CD1c-positive myeloid dendritic cell (primary cell): ENCODE data around the gene RPN2.
A peak's percentile ranks its signal among the peaks of the same experiment; 100 is the strongest.

ENCODE experiments used
- DNase-seq: peaks from one replicate; pipeline ENCODE4 v3.0.0-alpha.2; 2016; ENCODE audit errors: extremely low spot score

Gene RPN2

DNA sequence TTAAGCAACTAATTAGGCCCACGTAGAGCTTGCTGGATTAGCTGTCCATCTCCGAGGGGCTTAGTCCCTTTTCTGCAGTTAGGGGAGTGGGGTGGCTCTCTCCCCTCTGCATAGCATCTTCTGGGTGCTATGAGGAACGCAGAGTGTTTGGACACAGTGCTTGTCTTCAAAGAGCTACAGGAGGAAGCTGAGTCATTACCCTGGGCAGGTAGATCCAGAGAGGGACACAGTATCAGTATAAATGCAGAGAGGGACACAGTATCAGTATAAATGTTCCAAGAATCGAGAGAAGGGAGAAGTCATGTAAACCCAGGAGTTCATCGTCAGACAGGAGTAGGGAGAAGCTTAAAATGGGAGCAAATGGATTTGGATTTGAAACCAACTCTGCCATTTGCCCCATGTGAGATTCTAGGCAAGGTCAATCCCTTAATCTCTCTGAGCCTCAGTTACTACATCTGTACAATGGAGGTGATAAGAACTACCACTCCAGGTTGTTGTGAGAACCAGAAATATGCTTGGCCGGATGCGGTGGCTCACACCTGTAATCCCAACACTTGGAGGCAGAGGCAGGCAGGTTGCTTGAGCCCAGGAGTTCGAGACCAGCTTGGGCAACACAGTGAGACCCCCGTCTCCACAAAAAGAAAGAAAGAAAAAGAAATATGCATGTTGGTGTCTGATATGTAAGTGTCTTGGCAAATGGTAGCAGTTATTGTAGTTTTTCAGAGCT, 88.0 kb downstream of the RPN2 start:
- DNase-seq: no peak

DNA sequence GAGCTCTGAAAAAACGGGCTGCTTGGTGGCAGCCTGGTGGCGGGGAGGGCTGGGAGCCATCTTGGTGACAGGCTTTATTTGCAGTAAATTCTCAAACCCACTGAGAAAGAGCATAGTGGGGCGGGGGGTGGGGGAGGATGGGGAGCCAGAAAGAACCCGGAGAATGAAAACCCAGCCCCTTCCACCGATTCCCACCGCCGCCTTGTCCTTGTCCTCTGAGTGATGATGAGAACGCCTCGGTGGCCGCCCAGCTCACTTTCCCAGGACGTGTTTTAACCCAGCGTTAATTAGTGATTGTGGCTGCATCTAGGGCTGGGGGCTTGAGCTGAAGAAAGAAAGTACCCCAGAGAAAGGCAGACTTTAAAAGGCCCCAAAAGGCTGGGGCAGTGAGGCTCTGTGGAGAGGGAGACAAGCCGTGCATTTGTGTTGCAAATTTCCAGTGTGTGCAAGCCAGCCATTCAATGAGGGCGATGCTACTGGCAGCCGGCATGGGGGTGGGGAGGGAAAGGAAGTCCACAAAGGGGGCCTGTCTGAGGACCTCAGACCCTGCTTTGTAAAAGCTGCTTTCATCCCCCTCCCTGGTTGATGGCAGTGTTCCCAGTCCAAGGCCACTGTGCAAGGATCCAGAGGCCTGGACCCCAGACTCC, 88.7 kb downstream of the RPN2 start:
- no peak for DNase-seq

DNA sequence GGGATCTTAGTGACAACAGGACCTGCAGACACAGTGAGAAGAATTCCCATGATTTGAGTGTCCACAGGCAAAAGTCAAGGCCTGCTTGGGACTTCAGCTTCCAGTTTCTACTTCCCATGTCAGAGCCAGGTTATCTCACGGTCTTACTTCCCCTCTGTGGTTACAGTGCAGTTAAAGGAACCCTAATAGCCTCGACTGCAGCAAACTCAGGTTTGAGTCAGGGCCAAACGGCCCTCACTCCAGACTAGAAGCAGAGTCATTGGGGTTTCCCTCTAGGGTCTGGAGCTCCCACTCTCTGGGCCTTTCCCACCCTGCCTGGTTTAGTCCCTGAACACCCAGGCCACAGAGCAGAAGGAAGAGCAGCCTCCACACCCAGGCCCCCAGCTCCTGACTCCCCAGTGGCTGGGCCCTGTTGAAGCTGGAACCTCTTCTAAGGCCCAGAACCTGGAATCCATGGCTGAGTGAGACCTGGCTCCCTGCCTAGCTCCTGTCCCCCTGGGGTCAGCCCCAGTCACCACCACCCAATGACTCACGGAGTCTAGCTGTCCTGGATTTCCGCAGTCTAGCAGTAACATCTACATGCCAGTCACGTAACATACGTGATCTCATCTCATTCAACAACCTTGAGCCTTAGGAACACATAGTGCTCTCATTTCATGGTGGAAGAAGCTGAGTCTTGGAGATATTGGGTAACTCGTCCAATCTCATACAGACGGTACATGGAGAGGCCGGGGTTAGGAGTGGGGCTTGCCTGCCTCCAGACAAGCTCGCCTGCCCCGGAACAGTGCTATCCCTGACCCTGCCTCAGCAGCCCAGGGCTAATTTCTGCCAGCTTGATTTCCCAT, 91.7 kb downstream of the RPN2 start:
- DNase-seq: peak; percentile 94

DNA sequence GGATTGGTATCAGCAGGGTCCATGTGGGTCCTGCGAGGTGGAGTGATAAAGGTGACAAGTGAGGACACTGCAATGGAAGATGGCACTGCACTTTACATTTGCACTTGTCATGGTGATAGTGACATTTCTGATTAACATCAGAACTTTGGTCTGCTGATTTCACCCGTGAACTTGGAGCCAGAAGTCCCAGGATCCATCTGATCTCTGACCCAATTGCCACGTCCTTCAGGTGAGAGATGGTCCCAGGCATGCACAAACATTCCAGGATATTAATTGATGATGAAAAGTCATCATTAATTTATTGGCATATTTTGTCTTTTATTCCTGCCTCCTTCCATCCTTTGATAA, 92.3 kb downstream of the RPN2 start:
- no peak for DNase-seq

DNA sequence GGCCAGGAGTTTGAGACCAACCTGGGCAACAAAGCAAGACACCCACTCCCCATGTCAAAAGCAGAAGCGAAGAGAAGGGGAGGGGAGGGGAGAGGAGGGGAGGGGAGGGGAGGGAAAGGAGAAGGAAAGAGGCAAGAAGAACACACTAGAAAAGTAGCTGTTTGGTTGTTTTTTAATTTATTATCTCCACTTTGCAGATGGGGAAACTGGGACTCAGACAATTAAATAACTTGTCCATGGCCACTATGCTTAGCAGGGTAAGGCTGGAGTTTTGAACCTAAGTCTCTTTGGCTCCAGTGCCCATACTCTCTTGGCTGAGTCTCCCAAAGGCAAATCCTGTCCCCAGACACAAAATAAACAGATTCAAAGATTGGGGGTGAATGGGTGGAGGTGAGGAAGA, 94.9 kb downstream of the RPN2 start:
- peak; percentile 39 for DNase-seq

DNA sequence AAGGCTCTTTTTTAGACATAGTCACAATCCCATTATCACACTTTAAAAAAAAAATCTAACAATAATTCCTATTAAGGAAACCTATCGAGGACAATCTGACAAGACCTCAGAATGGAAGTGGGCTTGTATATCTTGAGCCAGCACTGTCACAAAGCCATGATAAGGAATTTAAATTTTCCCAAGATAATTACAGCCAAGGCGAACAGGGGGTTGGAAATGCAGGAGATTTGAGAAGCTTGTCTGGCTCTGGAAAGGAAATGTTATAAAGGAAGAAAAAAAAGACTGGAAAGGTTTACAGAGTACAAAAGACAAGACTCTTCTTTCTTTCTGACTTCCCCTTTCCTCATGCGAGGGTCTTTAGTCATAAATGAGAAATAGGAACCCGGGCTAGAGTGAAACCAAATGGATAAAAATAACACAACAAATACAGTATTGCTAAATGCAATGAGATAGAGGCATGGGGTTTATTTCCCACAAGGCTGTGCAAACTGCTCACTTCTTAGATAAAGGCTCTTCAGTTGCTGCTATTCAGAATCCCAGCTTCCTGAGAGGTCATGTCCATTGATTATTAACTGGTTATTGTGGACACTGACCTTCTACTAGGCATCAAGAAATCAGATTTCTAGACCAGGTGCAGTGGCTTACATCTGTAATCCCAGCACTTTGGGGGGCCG, 95.9 kb downstream of the RPN2 start:
- peak; percentile 85 for DNase-seq

DNA sequence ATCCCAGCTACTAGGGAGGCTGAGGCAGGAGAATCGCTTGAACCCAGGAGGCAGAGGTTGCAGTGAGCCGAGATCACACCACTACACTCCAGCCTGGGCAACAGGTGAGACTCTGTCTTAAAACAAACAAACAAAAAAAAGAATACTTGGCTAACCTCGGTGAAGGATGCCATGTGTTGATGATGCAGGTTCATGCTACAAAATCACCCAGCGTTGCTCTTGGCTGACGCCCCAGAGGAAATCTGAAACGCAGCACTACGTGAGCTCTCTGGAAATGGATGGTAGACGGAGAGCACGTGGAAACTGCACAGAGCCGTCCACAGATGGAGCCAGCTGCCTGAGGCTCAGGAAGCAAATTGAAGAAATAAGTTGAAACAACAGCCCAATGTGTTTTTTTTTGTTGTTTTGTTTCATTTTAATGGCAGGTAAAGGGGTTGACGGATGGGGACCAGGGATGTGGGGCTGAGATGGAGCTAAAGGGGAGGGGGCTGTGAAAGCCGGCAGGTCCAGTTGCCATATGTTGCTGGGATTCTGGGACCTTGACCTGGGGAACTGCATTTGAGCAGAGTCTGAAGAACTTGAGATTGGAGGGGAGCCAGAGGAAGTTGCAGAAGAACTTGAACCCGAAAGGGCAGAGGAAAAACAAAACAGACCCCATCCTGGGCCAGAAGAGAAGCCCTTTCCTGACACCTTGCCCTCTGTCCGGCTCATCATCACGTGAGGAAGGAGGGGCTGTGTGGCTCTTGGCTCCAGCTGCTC, 97.5 kb downstream of the RPN2 start:
- peak; percentile 70 for DNase-seq

DNA sequence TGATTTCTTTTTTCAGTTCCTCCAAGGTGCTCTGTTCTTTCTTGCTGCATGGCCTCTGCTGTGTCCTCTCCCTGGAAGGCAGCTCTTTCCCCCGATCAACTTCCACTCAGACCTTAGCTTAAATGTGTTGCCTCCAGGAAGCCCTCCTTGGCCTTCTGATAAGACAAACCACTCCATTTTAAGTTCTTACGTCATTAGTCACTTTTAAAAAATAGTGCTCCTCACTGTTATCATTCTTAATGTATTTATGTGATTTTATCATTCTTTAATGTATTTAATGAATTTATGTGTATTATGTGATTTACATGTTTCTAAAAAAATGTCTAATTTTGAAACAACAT, 98.1 kb downstream of the RPN2 start:
- DNase-seq: no peak

DNA sequence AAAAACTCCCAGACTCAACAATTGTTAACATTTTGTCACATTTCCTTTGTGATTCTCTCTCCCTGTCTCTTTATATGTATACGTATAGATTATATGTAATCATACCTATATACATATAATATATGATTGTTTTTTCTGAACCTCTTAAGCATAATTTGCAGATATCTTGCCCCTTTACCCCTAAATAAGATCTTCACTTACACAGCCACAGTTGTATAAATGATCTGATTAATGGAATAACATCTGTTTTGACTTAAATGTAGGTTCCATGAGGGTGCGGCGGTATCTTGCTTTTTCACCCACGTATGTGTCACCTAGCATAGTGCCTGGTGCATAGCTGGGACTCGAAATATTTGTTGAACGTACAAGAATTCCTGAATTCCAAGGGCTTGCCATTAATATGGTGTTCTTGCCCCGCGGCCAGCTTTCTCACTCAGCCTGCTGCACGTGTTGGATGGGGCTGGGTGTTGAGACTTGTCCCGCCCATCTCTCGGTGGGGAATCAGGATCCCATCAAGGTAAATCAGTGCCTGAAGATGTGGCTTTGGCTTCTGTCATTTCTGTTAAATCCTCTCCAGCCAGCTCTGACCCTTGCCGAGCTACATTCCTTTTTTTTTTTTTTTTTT, 99.9 kb downstream of the RPN2 start:
- DNase-seq: no peak

DNA sequence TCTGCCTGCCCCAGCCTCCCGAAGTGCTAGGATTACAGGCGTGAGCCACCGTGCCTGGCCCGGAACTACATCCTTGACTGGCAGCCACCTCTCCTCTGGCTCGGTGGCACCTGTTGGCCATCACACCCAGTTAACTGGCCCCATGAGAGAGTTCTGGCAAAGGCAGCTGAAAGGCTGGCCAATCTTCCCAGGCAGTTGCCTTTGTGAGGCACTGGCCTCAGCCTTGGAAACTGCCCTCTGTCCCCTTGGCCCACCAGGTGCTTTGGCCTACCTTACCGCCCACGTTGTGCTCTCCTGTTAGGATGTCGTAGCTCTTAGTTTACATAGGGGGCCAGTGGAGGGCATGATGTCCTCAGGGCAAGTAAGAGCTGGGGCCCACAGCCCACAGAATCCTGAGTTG, 100.7 kb downstream of the RPN2 start:
- no peak for DNase-seq

DNA sequence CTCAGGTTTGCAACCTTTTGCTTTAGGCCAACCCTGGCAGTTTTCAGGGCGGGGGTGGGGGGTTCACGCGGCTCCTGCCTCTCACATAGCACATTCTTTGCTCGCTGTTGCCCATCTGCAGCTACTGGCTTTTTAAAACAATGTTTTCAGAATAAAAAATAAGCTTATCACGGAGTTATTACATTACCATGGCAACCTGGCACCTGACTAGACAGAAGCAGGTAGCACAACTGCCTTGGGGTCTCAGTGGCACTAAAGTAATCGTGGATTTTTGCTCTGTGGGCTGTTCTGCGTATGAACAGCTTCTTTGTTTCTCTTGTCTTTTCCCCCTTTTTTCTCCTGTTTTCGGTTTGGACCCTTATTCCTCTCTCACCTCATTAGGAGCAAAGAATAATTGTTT, 101.3 kb downstream of the RPN2 start:
- no peak for DNase-seq

DNA sequence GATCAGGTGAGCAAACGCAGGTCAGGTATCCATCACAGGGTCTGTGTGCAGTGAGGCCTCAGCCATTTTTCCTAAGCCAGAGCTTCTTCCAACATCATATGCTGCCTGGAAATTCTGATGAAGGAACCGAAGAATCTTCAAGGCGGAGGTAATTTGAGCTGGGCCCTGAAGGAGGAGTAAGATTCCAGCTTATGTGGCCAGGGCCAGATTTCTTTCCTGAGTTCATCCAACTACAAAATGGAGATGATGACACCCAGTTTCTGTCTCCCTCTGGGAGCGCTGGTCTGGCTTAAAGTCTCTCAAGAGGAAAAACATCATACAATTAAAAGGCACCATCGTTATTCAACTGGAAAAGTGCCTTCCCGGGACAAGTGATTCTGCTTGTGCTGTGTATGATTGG, 103.4 kb downstream of the RPN2 start:
- DNase-seq: no peak

DNA sequence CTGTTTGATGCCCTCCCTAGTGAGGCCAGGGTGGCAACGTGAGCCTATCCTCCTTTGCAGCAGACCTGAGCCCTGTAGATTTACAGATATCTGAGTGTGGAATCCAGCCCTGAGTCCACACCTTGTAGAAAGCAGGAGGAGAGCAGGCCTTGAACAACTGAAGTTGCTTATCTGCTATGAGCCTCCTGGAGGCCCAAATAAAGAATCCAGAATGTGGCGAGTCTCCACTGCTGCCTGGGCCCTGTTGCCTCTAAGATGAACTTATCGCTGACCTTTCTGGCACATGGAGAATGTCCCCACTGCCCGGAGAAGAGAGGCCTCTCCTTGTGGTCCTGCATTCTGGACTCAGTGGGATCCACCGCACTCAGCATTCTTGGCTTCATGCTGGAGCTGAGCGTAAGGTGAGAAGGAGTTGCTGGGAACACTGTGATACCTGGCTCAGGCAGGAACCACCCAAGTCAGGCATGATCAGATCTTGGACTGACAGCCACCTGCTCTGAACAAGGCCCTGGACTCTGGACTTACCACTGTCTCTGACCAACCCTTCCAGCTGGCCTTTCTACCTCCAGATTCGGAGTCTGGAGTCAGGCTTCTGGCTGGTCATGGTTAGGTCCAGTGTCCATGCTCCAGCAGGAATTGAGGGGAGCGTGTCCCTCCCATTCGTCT, 104.5 kb downstream of the RPN2 start:
- no peak for DNase-seq

DNA sequence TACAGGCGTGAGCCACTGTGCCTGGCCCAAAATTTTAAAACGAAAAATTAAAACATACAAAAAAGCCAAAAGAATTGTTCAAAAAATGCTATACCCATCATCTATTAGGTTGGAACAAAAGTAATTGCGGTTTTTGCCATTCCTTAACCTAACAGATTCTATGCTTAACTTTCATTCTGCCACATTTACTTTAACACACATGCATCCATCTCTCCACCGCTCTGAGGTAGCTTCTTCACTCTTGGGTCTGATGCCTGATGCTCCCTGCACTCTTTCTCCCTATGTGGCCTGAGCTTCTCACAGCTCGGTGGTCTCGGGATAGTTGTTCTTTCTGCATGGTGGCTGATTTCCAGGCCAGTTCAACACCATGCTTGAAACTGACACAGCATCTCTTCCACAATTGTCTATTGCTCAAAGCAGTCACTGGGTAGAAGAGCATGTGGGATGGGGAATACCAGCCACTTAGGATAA, 105.6 kb downstream of the RPN2 start:
- DNase-seq: no peak

DNA sequence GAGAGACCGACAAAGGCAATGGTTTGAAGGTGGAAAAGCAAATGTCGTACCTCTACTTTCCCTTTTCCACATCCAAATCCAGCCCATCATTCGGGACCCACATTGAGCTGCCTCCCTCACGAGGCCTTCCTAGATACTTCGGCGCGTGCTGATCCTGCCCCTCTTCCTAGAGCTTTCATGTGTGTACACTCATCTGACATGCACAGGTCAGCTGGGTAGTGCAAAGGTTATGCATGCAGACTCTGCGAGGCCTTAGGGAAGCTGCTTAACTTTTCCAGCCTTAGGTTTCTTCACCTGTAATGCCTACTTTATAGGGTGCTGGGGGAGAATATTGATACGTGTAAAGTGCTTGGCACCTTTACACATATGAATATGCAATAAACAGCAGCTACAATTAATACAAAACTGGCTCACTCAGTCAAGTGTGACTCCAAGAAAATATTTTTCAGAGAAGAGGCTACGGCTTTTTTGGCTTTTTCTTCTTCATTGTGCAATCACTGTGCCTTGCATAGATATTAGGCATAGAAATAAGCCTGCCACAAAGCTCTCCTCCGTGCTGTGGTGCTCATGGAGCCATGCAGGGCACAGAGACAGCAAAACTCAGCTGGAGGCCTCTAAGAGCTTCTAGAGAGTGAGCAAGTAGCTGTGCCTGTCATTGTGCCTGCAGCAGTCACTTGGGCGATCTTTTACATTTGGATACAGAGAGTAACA, 106.7 kb downstream of the RPN2 start:
- DNase-seq: no peak

DNA sequence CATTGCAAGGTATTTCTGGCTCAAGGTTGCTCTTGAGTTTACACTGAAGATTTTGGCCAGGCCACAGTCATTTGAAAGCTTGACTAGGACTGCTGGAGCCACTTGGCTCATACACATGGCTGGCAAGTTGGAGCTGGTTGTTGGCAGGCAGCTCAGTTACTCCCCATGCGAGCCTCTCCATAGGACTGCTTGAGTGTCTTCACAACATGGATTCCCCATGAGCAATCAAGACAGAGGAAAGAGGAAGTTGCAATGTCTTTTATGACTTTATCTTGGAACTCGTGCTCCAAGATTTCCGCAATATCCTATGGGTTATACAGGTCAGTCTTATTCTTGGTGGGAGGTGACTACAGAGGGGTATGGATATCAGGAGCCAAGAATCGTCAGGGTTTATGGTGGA, 109.0 kb downstream of the RPN2 start:
- peak; percentile 90 for DNase-seq

DNA sequence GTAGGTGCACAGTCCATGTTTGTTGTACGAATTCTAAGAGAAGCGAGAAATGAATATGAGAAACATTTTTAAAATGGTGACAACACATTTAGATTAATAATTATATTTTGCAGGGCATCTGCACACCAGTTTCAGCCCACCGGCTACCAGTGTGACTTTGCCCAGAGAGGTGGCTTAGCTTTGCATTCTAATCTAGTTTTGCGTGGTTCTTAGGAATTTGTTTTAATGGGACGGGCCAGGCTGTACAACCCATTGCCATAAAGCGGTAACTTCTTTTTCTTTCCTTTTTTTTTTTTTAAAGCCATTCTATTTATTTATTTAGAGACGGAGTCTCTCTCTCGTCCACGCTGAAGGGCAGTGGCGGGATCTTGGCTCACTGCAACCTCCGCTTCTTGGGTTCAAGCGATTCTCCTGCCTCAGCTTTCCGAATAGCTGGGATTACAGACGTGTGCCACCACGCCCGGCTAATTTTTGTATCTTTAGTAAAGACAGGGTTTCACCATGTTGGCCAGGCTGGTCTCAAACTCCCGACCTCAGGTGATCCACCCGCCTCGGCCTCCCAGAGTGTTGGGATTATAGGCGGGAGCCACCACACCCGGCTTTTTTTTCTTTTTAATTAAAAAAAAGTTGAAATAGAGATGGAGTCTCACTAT, 111.2 kb downstream of the RPN2 start:
- no peak for DNase-seq
